HG02981 (cell line): ENCODE measurements around the gene TRPV2.
"Not testable (repeated sequence)": the region's sequence is repeated elsewhere in the genome, so short reads cannot be mapped to it uniquely, and the experiment has no call there.

Experiments
- ATAC-seq: cut with Tn5 transposase; IDR thresholded peaks from one replicate; pipeline ENCODE4 v1.9.1; 2021; ENCODE audit warnings: mild to moderate bottlenecking, moderate library complexity; ENCODE audit not compliant: unreplicated experiment

The TRPV2 gene, protein sequence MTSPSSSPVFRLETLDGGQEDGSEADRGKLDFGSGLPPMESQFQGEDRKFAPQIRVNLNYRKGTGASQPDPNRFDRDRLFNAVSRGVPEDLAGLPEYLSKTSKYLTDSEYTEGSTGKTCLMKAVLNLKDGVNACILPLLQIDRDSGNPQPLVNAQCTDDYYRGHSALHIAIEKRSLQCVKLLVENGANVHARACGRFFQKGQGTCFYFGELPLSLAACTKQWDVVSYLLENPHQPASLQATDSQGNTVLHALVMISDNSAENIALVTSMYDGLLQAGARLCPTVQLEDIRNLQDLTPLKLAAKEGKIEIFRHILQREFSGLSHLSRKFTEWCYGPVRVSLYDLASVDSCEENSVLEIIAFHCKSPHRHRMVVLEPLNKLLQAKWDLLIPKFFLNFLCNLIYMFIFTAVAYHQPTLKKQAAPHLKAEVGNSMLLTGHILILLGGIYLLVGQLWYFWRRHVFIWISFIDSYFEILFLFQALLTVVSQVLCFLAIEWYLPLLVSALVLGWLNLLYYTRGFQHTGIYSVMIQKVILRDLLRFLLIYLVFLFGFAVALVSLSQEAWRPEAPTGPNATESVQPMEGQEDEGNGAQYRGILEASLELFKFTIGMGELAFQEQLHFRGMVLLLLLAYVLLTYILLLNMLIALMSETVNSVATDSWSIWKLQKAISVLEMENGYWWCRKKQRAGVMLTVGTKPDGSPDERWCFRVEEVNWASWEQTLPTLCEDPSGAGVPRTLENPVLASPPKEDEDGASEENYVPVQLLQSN

DNA sequence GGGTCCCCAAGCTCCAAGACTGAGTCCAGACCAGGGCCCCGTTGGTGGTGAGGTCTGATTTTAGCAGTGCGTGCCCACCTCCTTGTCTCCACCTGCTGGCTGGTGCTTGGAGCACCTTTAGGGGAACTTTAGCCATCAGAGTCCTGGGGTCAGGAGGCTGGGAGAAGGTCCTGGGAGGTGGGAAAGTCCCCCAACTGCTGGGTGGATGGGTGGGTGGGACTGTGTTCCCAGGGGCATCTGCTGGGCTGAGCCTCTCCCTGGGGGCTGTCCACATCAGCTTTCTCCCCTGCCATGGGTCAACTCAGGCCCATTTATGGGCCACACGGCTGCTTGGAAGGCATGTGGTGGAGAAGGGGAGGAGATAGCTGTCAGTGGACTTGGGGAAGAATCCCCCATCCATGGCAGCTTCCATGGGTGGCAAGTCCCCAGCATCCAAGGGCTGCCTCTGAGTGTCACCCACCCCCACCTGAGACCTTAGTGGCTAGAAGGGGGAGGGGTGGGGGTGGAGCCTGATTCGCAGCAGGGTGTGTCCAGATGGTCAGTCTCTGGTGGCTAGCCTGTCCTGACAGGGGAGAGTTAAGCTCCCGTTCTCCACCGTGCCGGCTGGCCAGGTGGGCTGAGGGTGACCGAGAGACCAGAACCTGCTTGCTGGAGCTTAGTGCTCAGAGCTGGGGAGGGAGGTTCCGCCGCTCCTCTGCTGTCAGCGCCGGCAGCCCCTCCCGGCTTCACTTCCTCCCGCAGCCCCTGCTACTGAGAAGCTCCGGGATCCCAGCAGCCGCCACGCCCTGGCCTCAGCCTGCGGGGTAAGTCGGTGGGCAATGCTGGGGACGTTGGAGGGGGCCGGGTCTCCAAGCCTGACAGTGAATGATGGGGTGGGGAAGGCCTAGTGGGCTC is at the start of gene TRPV2:
TRPV2 (plus strand) TSS at position 541 of the 894 bp plus-strand sequence. CDS start 2,098 bp downstream, outside the sequence.
- peak; percentile 33 for ATAC-seq

DNA sequence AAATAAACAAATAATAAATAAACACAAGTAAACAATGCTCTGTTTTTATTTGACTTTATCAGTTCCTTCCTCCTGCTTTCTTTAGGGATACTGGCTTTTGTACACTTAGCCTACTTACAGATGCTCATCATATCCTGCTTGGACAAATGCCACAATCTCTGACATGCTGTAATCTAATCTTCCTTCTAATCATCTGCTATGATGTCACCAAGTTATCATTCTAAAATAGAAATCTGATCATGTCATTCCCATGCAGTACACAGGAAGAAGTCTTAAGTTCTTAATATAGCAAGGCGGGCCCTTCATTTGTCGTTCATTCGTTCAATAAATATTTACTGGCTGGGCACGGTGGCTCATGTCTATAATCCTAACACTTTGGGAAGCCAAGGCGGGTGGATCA is 43.6 kb upstream of the TRPV2 start:
- no peak for ATAC-seq

DNA sequence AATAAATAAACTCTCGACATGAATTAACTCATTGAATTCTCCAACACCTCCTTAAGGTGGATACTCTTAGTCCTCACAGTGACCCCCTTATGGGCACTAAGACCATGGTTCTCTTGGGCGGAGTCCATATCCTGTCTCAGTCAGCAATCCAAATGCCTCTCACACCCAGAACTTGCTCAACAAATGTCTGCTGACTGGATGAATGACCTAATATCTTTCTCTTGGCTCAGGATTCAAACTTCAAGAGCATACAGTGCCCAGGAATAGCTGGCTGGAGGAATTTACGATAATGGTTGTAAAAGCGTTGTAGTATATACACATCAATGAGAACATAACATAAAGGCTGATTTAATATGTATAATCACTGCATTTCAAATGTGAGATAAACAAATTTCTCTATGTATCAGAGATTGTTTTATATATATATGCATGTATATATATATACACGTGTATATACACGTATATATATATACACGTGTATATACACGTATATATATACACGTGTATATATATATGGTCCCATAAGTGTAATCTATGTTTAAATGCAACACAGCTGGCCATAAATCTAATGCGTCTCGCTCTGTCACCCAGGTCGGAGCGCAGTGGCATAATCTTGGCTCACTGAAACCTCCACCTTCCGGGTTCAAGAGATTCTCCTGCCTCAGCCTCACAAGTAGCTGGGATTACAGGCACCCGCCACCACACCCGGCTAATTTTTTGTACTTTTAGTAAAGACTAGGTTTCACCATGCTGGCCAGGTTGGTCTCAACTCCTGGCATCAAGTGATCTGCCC is 41.0 kb upstream of the TRPV2 start:
- no peak for ATAC-seq

DNA sequence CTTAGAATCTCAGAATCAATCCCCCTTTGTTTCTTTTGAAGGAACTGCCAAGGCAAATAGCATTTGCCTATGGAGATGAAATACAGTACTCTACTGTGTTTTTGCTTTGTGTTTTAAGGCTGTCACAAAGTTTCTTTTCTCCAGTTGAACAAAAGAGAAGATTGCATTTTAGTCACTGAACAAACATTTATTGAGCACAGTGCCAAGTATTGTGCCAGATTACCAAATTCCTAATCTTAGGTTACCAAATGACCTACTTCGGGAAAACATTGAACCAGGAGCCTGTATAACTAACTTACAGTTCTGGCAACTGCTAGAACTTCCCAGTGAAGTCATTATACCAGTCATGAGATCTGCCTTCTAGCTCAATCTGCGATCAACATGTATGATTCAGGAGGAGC is 37.4 kb upstream of the TRPV2 start:
- no peak for ATAC-seq

DNA sequence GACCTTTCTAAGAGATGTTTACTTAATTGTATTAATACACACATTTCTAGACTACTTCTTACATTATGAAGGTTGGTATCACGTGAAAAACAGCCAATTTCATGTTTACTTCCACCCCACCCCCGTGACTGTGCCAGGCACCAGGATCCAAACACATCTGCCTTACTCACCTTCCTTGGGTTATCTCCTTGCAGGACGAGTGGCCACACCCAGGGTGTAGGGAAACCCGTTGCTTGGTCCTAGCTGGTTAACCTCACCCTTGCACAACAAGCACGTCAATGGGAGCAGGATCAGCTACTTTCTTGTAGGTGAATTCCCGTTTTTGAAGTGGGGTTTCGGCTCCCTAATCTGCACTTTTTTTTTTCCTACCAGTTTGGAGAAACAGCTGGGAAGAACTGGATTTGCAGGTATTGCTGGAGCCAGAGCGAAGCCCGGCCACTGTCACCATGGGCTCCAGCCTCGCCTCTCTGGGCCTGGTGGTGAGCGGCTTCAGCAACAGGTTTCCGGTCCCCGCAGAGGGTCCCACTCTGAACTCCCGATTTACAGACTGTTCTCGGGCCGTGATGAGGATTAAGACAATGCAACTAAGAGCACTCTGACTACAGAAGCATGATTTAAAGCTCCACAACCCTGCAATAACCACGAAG is 36.6 kb upstream of the TRPV2 start:
- ATAC-seq, result no peak

DNA sequence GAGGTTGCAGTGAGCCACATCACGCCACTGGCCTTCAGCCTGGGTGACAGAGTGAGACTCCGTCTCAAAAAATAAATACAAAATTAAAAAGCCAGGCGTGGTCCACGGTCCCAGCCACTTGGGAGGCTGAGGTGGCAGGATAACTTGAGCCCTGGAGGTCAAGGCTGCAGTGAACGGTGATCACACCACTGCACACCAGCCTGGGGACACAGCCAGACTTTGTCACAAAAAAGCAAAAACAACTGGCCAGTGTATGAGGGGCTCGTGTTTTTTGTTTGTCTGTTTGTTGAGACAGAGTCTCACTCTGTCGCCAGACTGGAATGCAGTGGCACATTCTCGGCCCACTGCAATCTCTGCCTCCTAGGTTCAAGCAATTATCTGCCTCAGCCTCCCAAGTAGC is 35.7 kb upstream of the TRPV2 start:
- no peak for ATAC-seq

DNA sequence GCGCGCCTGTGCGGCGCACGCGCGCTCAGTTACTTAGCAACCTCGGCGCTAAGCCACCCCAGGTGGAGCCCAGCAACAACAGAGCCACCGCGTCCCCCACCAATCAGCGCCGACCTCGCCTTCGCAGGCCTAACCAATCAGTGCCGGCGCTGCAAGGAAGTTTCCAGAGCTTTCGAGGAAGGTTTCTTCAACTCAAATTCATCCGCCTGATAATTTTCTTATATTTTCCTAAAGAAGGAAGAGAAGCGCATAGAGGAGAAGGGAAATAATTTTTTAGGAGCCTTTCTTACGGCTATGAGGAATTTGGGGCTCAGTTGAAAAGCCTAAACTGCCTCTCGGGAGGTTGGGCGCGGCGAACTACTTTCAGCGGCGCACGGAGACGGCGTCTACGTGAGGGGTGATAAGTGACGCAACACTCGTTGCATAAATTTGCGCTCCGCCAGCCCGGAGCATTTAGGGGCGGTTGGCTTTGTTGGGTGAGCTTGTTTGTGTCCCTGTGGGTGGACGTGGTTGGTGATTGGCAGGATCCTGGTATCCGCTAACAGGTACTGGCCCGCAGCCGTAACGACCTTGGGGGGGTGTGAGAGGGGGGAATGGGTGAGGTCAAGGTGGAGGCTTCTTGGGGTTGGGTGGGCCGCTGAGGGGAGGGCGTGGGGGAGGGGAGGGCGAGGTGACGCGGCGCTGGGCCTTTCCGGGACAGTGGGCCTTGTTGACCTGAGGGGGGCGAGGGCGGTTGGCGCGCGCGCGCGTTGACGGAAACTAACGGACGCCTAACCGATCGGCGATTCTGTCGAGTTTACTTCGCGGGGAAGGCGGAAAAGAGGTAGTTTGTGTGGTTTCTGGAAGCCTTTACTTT is 34.5 kb upstream of the TRPV2 start, which contains the start of gene UBB:
UBB (plus strand) TSS at position 452 of the 856 bp plus-strand sequence. CDS start 817 bp downstream, outside the sequence.
- ATAC-seq, result peak; percentile 92

DNA sequence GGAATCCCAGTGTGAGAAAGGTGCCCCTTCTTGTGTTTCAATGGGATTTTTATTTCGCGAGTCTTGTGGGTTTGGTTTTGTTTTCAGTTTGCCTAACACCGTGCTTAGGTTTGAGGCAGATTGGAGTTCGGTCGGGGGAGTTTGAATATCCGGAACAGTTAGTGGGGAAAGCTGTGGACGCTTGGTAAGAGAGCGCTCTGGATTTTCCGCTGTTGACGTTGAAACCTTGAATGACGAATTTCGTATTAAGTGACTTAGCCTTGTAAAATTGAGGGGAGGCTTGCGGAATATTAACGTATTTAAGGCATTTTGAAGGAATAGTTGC is 33.9 kb upstream of the TRPV2 start:
- ATAC-seq, result no peak

DNA sequence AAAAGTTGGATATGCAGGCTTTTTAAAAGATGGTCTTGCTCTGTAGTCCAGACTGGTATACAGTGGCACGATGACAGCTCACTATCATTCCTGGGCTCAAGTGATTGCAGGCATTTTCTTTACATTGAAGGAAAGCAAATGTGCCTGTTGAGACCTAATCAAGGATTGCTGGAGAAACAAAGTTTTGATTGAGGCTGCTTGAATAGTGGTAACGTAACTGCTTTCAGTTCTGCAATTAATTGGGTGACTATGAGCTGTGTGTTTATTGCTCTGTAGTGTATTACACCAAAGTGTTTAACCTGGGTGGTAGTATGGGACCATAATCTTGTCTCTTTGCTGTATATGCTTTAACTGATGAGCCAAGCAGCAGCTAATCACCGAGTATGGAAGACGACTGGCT is 32.2 kb upstream of the TRPV2 start:
- no peak for ATAC-seq

DNA sequence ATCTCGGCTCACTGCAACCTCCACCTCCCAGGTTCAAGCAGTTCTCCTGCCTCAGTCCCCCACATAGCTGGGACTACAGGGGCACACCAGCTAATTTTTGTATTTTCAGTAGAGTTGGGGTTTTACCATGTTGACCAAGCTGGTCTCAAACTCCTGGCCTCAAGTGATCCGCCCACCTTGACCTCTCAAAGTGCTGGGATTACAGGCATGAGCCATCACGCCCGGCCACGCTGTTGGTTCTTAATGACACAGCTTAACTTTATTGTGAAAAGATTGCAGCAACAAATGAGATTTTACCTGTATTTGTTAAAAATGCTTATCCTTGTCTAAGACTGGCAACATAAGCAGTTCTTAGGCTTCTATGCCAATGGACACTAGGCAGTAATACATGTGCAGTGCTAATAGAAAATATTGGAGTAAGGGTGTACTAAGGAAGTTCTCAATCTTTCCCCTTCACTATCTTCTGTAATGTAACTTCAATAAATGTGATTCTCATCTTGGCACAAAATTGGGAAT is 31.5 kb upstream of the TRPV2 start:
- no peak for ATAC-seq

DNA sequence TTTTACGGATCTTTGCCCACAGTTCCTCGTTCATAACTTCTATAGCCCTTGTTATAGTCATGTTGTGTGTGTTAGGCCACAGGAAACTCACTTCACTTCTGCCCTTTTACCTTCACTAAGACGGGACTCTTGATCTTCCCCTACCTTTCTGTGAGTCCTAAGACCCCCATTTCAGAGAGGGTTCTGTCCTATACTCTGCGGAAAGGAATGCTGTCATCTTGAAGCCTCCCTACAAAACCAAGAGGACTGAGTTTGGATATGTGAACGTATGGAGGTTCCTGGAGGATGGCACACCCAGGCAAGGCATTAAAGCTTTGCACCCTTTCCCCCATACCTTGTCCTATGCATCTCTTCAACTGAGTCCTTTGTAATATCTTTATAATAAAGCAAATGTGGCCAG is 30.8 kb upstream of the TRPV2 start:
- ATAC-seq, result no peak

DNA sequence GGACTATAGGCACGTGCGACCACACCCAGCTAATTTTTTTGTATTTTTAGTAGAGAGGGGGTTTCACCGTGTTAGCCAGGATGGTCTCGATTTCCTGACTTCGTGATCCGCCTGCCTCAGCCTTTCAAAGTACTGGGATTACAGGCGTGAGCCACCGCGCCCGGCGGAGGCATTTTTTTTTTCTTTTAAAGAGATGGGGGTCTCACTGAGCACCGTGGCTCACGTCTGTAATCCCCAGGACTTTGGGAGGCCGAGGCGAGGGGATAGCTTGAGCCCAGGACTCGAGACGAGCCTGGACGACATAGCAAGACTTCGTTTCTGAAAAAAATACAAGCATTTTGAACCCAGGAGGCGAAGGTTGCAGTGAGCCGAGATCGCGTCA is 29.3 kb upstream of the TRPV2 start:
- ATAC-seq, result not testable (repeated sequence)

DNA sequence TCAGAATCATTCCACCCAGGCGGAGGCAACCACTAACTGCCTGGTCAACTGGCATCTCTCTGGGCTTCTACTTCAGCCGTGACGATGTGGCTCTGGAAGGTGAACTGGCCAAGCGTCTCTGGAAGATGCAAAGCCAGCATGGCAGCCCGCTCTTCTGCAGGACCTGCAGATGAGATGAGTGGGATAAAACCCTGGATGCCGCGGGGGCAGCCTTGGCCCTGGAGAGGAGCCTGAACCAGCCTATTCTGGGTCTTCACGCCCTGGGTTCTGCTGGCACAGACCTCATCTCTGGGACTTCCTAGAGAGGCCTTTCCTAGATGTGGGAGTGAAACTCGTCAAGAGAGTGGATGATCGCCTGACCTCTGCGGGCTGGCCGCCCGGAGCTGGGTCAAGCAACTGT is 23.9 kb upstream of the TRPV2 start:
- ATAC-seq, result no peak

DNA sequence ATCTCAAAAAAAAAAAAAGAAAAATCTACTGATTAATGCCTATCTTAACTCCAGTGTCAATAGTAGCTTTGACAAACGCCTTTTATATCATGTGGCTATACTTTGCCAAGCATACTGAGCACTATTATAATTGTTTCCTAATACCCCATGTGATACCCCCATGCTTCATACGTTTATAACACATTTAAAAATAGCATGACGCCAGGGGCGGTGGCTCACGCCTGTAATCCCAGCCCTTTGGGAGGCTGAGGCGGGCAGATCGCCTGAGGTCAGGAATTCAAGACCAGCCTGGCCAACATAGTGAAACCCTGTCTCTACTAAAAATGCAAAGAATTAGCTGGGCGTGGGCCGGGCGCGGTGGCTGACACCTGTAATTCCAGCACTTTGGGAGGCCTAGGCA is 22.9 kb upstream of the TRPV2 start:
- not testable (repeated sequence) for ATAC-seq

DNA sequence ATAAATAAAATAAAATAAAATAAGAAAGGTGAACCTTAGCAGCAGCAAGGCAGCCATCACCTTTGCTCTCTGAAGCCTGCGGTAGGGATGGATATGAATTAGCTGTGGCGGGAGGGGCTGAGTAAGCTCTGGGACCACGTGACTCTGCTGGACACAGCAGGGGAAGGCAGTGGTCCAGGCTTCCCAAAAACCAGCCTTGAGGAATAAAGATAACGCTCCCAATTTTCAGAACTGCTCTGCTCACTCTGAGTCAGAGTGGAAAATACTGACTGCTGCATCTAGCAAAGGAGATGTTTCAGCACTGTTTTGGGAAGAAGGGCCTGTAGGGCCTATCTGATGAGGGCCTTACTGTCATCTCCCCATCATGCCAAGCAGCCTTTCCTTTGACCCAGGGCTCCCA is 19.5 kb upstream of the TRPV2 start:
- not testable (repeated sequence) for ATAC-seq

DNA sequence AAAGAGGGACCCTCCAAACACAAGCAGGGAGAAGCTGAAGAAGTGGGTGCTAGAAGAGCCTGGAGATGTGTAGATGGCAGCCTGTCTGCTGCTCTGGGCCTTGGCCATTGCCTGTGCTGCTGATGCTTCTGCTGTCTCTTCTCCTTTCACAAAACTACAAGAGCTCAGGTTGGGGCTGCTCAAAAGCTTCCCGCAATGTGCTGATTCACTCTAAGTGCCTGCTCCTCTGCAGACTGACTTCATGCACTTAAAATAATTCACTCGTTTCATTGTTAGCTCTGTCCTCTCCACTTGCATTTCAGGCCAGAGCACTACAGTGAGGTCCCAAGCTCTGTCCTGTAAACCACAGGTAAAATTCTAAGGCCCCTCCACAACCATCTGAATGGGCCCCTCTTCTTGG is 18.7 kb upstream of the TRPV2 start:
- not testable (repeated sequence) for ATAC-seq

DNA sequence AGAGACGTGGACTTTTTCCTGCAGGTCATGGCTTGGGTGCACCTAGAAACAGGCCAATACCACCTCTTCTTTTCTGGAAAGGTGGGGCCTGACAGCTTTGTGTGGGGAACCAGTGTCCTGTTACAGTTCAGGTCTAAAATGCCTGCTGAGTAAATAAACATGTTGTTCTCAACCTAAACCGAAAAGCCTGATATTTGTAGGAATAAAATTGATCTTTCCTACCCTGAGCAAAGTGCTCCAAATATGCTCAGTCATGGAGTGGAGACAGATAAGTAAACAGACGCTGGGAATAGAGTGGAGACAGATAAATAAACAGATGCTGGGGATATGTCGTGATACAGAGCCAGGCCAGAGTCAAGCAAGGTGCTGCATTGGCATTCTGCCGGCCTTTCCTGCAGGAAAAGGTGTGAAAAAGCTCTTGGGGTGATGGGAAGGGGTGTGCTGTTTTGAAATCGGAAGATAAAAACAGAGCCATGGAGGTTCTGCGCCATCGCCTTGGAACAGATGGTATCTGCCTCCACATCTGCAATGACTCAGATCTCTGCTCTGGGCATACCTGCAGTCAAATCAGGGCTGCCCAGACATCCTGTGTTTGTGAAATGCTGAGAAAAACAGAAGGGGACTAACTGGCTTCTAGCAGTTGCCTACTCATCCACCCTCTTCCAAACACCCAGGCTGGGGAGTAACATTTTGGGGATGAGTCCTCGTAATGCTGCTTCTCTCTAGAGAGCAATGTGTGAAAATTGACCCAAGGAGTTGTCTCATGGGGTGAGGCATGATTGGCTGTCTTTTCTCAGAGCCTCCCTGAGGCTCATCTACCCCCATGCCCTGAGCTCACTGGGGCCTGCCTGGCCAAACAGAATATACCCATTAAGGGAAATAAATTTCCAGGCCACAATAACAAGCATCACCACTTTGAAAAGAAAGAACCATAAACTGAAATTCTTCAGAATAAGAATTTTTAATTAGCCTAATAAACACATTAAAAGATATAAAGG is 16.8 kb upstream of the TRPV2 start:
- ATAC-seq, result peak; percentile 80

DNA sequence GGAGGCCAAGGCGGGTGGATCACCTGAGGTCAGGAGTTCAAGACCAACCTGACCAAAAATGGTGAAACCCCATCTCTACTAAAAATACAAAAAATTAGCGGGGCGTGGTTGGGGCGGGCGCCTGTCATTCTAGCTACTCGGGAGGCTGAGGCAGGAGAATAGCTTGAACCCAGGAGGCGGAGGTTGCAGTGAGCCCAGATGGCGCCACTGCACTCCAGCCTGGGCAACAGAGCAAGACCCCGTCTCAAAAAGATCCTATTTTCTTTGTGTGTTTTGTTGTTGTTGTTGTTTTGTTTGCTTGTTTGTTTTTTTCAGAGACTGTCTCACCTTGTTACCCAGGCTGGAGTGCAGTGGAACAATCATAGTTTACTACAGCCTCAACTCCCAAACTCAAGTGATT is 11.5 kb upstream of the TRPV2 start:
- ATAC-seq, result not testable (repeated sequence)
